B cell (primary cell): ENCODE measurements around the gene SKAP2. TPM values are rescaled to one million over a fixed set of nuclear protein-coding genes. Genes with fewer than 3 reads are reported as not detected.

Experiments
- ATAC-seq: fragments of 200-7000 bp; cut with Tn5 transposase; one replicate; pipeline ENCODE4 v1.10.0; 2021; ENCODE audit warnings: low read depth, mild to moderate bottlenecking, moderate number of reproducible peaks, moderate library complexity
- CTCF ChIA-PET: fragments of 350-600 bp; sonication (Branson Sonifier 250); formaldehyde crosslinking; loops from one replicate; lab custom pipeline; 2021; ENCODE audit warnings: antibody characterized with exemption, inconsistent platforms; lab: Charles Lee
- POLR2A ChIA-PET: fragments of 350-600 bp; sonication (Branson Sonifier 250); formaldehyde crosslinking; loops from one replicate; lab custom pipeline; 2021; ENCODE audit warnings: antibody characterized with exemption; lab: Charles Lee
- DNase-seq: peaks from one replicate; pipeline ENCODE4 v3.0.0; 2013
- H2AFZ ChIP-seq: 2 replicates; pipeline ENCODE4 v1.6.1; 2012; ENCODE audit warnings: mild to moderate bottlenecking, low read depth, low read length; ENCODE audit not compliant: insufficient read depth, poor library complexity, severe bottlenecking
- H3K27ac ChIP-seq, 2 donors: 1 replicate in 1 of 2; 2 replicates in 1 of 2; pipeline ENCODE4 v1.5.1; 2012 to 2013; ENCODE audit warnings: low read length in 2 of 2, mild to moderate bottlenecking in 2 of 2, moderate library complexity in 1 of 2
- H3K27me3 ChIP-seq, 4 experiments: fragments of 200-600 bp in 1 of 4; sonication (generic) in 1 of 4; replicated peaks in 1 of 4; 1 replicate in 2 of 4; 2 replicates in 2 of 4; pipeline versions ENCODE4 v1.6.1 to v1.7.0; 2013 to 2016; ENCODE audit warnings: low read length in 3 of 4, mild to moderate bottlenecking in 2 of 4, mixed read lengths in 1 of 4, moderate library complexity in 1 of 4; ENCODE audit not compliant: insufficient read depth in 4 of 4, control insufficient read depth in 3 of 4; ENCODE audit errors: control extremely low read depth in 1 of 4
- H3K36me3 ChIP-seq, 2 experiments: replicated peaks in 1 of 2; 1 replicate in 1 of 2; 2 replicates in 1 of 2; pipeline versions ENCODE4 v1.6.1 to v1.7.1; 2013; ENCODE audit warnings: low read length in 1 of 2; ENCODE audit not compliant: insufficient read depth in 2 of 2, control insufficient read depth in 1 of 2; ENCODE audit errors: control extremely low read depth in 1 of 2, extremely low read depth in 1 of 2
- H3K4me1 ChIP-seq, 2 donors: fragments of 200-600 bp in 1 of 2; sonication (generic) in 1 of 2; 1 replicate in 1 of 2; 2 replicates in 1 of 2; pipeline versions ENCODE4 v1.5.1 to v1.6.1; 2013 to 2017; ENCODE audit warnings: low read length in 2 of 2; ENCODE audit not compliant: control insufficient read depth in 2 of 2, insufficient read depth in 2 of 2
- H3K4me2 ChIP-seq: replicated peaks from 2 replicates; pipeline ENCODE3; 2012; ENCODE audit warnings: mild to moderate bottlenecking, low read depth, low read length; ENCODE audit not compliant: poor library complexity, severe bottlenecking
- H3K4me3 ChIP-seq, 5 experiments: fragments of 200-600 bp in 1 of 5; sonication (generic) in 1 of 5; 1 replicate in 3 of 5; 2 replicates in 2 of 5; pipeline versions ENCODE4 v1.5.1 to v1.7.0; 2011 to 2016; ENCODE audit warnings: low read length in 4 of 5, mild to moderate bottlenecking in 4 of 5, low read depth in 2 of 5, control low read depth in 1 of 5, moderate library complexity in 1 of 5; ENCODE audit not compliant: insufficient read depth in 1 of 5; ENCODE audit errors: control extremely low read depth in 1 of 5, extremely low read depth in 1 of 5
- H3K79me2 ChIP-seq: fragments of 200-600 bp; sonication (generic); one replicate; pipeline ENCODE4 v1.6.0; 2016; ENCODE audit warnings: low read length; ENCODE audit not compliant: control insufficient read depth, insufficient read depth
- H3K9ac ChIP-seq: fragments of 200-600 bp; sonication (generic); 2 replicates; pipeline ENCODE4 v1.6.1; 2017; ENCODE audit warnings: mild to moderate bottlenecking, low read length, moderate library complexity
- H3K9me3 ChIP-seq, 3 donors: one replicate each; pipeline versions ENCODE4 v1.6.1 to v1.7.1; 2013; ENCODE audit warnings: low read length in 2 of 3; ENCODE audit not compliant: control insufficient read depth in 2 of 3, insufficient read depth in 1 of 3; ENCODE audit errors: control extremely low read depth in 1 of 3
- H4K20me1 ChIP-seq: 2 replicates; pipeline ENCODE4 v1.6.0; 2012; ENCODE audit warnings: mild to moderate bottlenecking, low read length; ENCODE audit not compliant: insufficient read depth, control insufficient read depth, poor library complexity, severe bottlenecking
- H3K27ac Mint-ChIP-seq: one replicate; pipeline ENCODE4 v1.8.0; 2021; ENCODE audit warnings: mixed read lengths
- H3K27me3 Mint-ChIP-seq: one replicate; pipeline ENCODE4 v1.8.0; 2021; ENCODE audit warnings: mixed read lengths
- H3K4me1 Mint-ChIP-seq: one replicate; pipeline ENCODE4 v1.8.0; 2021; ENCODE audit warnings: mixed read lengths
- H3K4me3 Mint-ChIP-seq: one replicate; pipeline ENCODE4 v1.8.0; 2021; ENCODE audit warnings: mixed read lengths
- H3K9me3 Mint-ChIP-seq: one replicate; pipeline ENCODE4 v1.8.0; 2022; ENCODE audit warnings: mixed read lengths; ENCODE audit not compliant: insufficient read depth
- CTCF ChIP-seq: fragments of 200-600 bp; IDR thresholded peaks from one replicate; pipeline ENCODE4 v1.8.0; 2022; ENCODE audit warnings: antibody characterized with exemption, mild to moderate bottlenecking
- EZH2 ChIP-seq: IDR thresholded peaks from 2 replicates; pipeline ENCODE4 v1.6.1; 2012; ENCODE audit warnings: borderline replicate concordance, low read depth, mild to moderate bottlenecking, moderate library complexity, low read length; ENCODE audit not compliant: insufficient read depth, poor library complexity, severe bottlenecking
- WGBS: methylation state at CpG from one replicate; pipeline ENCODE4 v1.1.5; 2013; ENCODE audit warnings: missing lambda C conversion rate; ENCODE audit not compliant: insufficient coverage; 5-methylcytosine and 5-hydroxymethylcytosine counted together
- intact Hi-C: fragments of 100-400 bp; cut with micrococcal nuclease; formaldehyde crosslinking; loops from one replicate; pipeline ENCODE4 v1.10.0; 2022
- polyA plus RNA-seq: library from polyadenylated mRNA; depleted of rRNA; stranded (reverse); fragments of >200 nt; gene quantifications from 2 replicates; pipeline ENCODE4 v1.2.3, GENCODE V29; 2012
- total RNA-seq, 2 donors: library from RNA; stranded (reverse); fragments of 120-200 nt in 1 of 2; gene quantifications; 1 replicate in 1 of 2; 2 replicates in 1 of 2; pipeline versions ENCODE4 v1.2.3 to v1.2.4, GENCODE V29; 2013 to 2022

SKAP2 gene
- total and polyA plus RNA-seq, 2 donors (not counting 1 experiment from before 2014, with no cell fraction given), result 12.8 to 58.4 TPM

- DNase-seq (no peak), ATAC-seq (no peak)
- peaks cover 8% of the 10 kb centered on the region for H3K27me3 Mint-ChIP-seq
- intact Hi-C loops, result no loop called here
- ChIA-PET CTCF (no interaction called here), POLR2A (no interaction called here)
- H3K4me3 Mint-ChIP-seq, result no peak overlapping the region
- 100% methylated on average over 2 of the region's 4 CpGs for WGBS
- H3K79me2 ChIP-seq, result no peaks in the 10 kb centered on the region
- no peak overlapping the region for H3K27ac ChIP-seq
- H3K9me3 ChIP-seq, result no peaks in the 10 kb centered on the region
- H3K9me3 Mint-ChIP-seq, result no peaks in the 10 kb centered on the region
- no peaks in the 10 kb centered on the region for H3K36me3 ChIP-seq
- no peaks in the 10 kb centered on the region for H4K20me1 ChIP-seq
- H3K27ac Mint-ChIP-seq, result no peak overlapping the region
- H2AFZ ChIP-seq, result no peak overlapping the region
- no peak overlapping the region for H3K4me2 ChIP-seq
- H3K9ac ChIP-seq, result no peak overlapping the region
- no peak for TF ChIP-seq CTCF
- TF ChIP-seq EZH2, result no peak
- H3K4me3 ChIP-seq, result no peak overlapping the region
- H3K4me1 Mint-ChIP-seq, result no peaks in the 10 kb centered on the region
- H3K27me3 ChIP-seq, result no peaks in the 10 kb centered on the region
- no peaks in the 10 kb centered on the region for H3K4me1 ChIP-seq
Observed at GRCh38 chr7:26910221-26910620, 45.8 kb upstream of the SKAP2 start.

GRCh38 chr7:26900251-26900650 is 35.9 kb upstream of the SKAP2 start:
- Mint-ChIP-seq H3K4me3 (no peak overlapping the region), H3K27ac (no peak overlapping the region), H3K27me3 (peaks cover 31% of the 10 kb centered on the region), H3K4me1 (no peaks in the 10 kb centered on the region), H3K9me3 (no peaks in the 10 kb centered on the region)
- TF ChIP-seq CTCF (no peak), EZH2 (no peak)
- H3K27ac ChIP-seq, result no peak overlapping the region
- H3K4me2 ChIP-seq, result no peak overlapping the region
- H3K36me3 ChIP-seq, result no peaks in the 10 kb centered on the region
- no peaks in the 10 kb centered on the region for H3K4me1 ChIP-seq
- DNase-seq, result no peak
- POLR2A ChIA-PET, result no interaction called here
- no peak overlapping the region for H3K9ac ChIP-seq
- no peak overlapping the region for H3K4me3 ChIP-seq
- H3K27me3 ChIP-seq, result peaks cover 0 to 7% (median 2%) of the 10 kb centered on the region in 4 experiments
- H2AFZ ChIP-seq, result no peak overlapping the region
- CTCF ChIA-PET, result no interaction called here
- H3K79me2 ChIP-seq, result no peaks in the 10 kb centered on the region
- ATAC-seq, result no peak
- intact Hi-C loops, result no loop called here
- H4K20me1 ChIP-seq, result no peaks in the 10 kb centered on the region
- H3K9me3 ChIP-seq, result no peaks in the 10 kb centered on the region
